Heart right ventricle (tissue), 16 donors: ENCODE measurements around the gene TBC1D2. TPM values are rescaled to one million over a fixed set of nuclear protein-coding genes. Genes with fewer than 3 reads are reported as not detected.

ENCODE experiments used
- ATAC-seq, 8 donors: fragments of 200-7000 bp; cut with Tn5 transposase; one replicate each; pipeline ENCODE4 v1.9.1; 2020; ENCODE audit warnings: mild to moderate bottlenecking in 8 of 8, moderate library complexity in 8 of 8, moderate number of reproducible peaks in 1 of 8
- DNase-seq, 2 donors: peaks; one replicate each; pipeline ENCODE4 v3.0.0-alpha.2; 2020
- H3K27ac ChIP-seq, 10 donors: fragments of 200-600 bp; sonication (generic) in 2 of 10; one replicate each; pipeline versions ENCODE4 v1.5.0 to v1.8.0; 2020 to 2022; ENCODE audit warnings: mild to moderate bottlenecking in 3 of 10
- H3K27me3 ChIP-seq, 7 donors: fragments of 200-600 bp; one replicate each; pipeline ENCODE4 v1.8.0; 2021 to 2022; ENCODE audit warnings: mild to moderate bottlenecking in 2 of 7
- H3K36me3 ChIP-seq, 9 donors: fragments of 200-600 bp; sonication (generic) in 1 of 9; one replicate each; pipeline versions ENCODE4 v1.5.0 to v1.8.0; 2020 to 2022; ENCODE audit warnings: mild to moderate bottlenecking in 2 of 9
- H3K4me1 ChIP-seq, 9 donors: fragments of 200-600 bp; sonication (generic) in 1 of 9; one replicate each; pipeline versions ENCODE4 v1.5.0 to v1.8.0; 2020 to 2022; ENCODE audit warnings: mild to moderate bottlenecking in 4 of 9
- H3K4me3 ChIP-seq, 10 donors: fragments of 200-600 bp; sonication (generic) in 2 of 10; one replicate each; pipeline versions ENCODE4 v1.5.0 to v1.8.0; 2020 to 2022; ENCODE audit warnings: mild to moderate bottlenecking in 7 of 10, moderate library complexity in 2 of 10
- H3K9me3 ChIP-seq, 11 donors: fragments of 200-600 bp in 10 of 11; sonication (generic) in 2 of 11; one replicate each; pipeline versions ENCODE4 v1.5.0 to v1.8.0; 2013 to 2022; ENCODE audit warnings: mild to moderate bottlenecking in 2 of 11, control low read depth in 1 of 11, moderate library complexity in 1 of 11
- CTCF ChIP-seq, 9 donors: fragments of 200-600 bp; sonication (generic) in 2 of 9; IDR thresholded peaks; one replicate each; pipeline versions ENCODE4 v1.5.0 to v1.8.0; 2021 to 2022; ENCODE audit warnings: antibody characterized with exemption in 9 of 9, mild to moderate bottlenecking in 5 of 9, moderate library complexity in 1 of 9
- WGBS, 2 donors: extraction: QIAGEN DNeasy Blood & Tissue Kit; methylation state at CpG; one replicate each; pipeline ENCODE4 v1.1.7; 2013; ENCODE audit warnings: inconsistent platforms in 1 of 2; 5-methylcytosine and 5-hydroxymethylcytosine counted together
- intact Hi-C, 10 donors: fragments of 100-400 bp; cut with DNase I; formaldehyde crosslinking; loops; one replicate each; pipeline versions ENCODE4 v1.11.1 to v1.14.2; 2022
- polyA plus RNA-seq, 2 donors: library from polyadenylated mRNA; stranded (reverse); fragments of 200-250 nt; gene quantifications; one replicate each; pipeline ENCODE4 v1.2.3, GENCODE V29; 2013
- total RNA-seq, 10 donors: library from RNA; stranded (reverse); fragmentation: NEBNext Ultra II Directional in 3 of 10; extraction: Animal tissue kit (Norgen Biotek cat#: 25700) in 3 of 10; gene quantifications; one replicate each; pipeline versions ENCODE4 v1.2.1 to v1.2.4, GENCODE V29; 2021 to 2023
- donor health status: Arrhythmogenic right ventricular cardiomyopathy.
- donor health status: ischemic (EF 13 %, LVEDD 7.1; RV severe dilation, severe dysfunction).
- donor health status: healthy with polysubstance abuse.
- donor health status: DM: no; HTN: yes; CAD: no.
- donor health status: DM: no; HTN: no; CAD: no.
- donor health status: ischemic (EF 25% LVEDD 6.9; RV normal size, moderate dysfunction).
- donor health status: ischemic (EF 25% LVEDD 5.7; RV mildly dilated, moderate dysfunction).
- donor health status: healthy.
- donor health status: DM: yes; HTN: yes; CAD: no.
- donor health status: Ischemic cardiomyopathy.
- donor health status: ischemic (EF 35%, LVEDD 5.7; RV mildly dilated, moderate dysfunction).
- donor health status: nonischemic (EF 11% LVEDD 7.7; RV severe dilation, severe dysfunction).
- donor health status: DM: yes; HTN: yes; CAD: no.
- donor health status: PGD.
- donor health status: ischemic (EF 29% LVEDD 5.4; RV normal size, mild dysfunction).
- donor health status: nonischemic (EF 23%, LVEDD 6.1; RV moderate dilation, normal function).

TBC1D2 gene
- total and polyA plus RNA-seq, 12 donors = 0.49 to 4.3 (median 1.9) TPM

- ATAC-seq (no peak), DNase-seq (no peak)
- no peak for TF ChIP-seq CTCF (IDR thresholded peaks at IDR 0.05)
- peaks cover 0 to 68% (median 0%) of the 10 kb centered on the region in 9 donors for H3K36me3 ChIP-seq
- intact Hi-C loops = loop anchor here in 2 of 10 donors (5.0 kb wide), 2 partner anchors 37 to 397 kb away; partner anchors contain the start of gene TBC1D2 (in 1 of the 2)
- peaks cover 0 to 15% (median 0%) of the 10 kb centered on the region in 9 donors for H3K4me1 ChIP-seq
- 89 to 91% methylated on average over 11 of the region's 11 CpGs for WGBS, 2 donors
- no peaks in the 10 kb centered on the region for H3K9me3 ChIP-seq
- H3K4me3 ChIP-seq = no peak overlapping the region
- H3K27me3 ChIP-seq = no peaks in the 10 kb centered on the region
- H3K27ac ChIP-seq = no peak overlapping the region
These were observed 35.6 kb downstream of the TBC1D2 start for GRCh38 chr9:98219794-98220370.

- Histone ChIP-seq H3K36me3 (peaks cover 0 to 69% (median 0%) of the 10 kb centered on the region in 9 donors), H3K27ac (no peak overlapping the region), H3K4me3 (no peak overlapping the region), H3K27me3 (no peaks in the 10 kb centered on the region), H3K9me3 (no peaks in the 10 kb centered on the region), H3K4me1 (peaks cover 0 to 15% (median 0%) of the 10 kb centered on the region in 9 donors)
- ATAC-seq (no peak), DNase-seq (no peak)
- 93 to 94% methylated on average over 7 of the region's 7 CpGs for WGBS, 2 donors
- intact Hi-C loops = loop anchor here in 1 of 10 donors (5.0 kb wide), 1 partner anchor 38 kb away; the partner anchor contains the start of gene TBC1D2
- TF ChIP-seq CTCF (IDR thresholded peaks at IDR 0.05) = no peak
These were observed 36.1 kb downstream of the TBC1D2 start for GRCh38 chr9:98219364-98219716.

GRCh38 chr9:98218562-98219363 is 36.7 kb downstream of the TBC1D2 start:
- Histone ChIP-seq H3K36me3 (peaks cover 0 to 72% (median 0%) of the 10 kb centered on the region in 9 donors), H3K27me3 (no peaks in the 10 kb centered on the region), H3K4me1 (peaks cover 0 to 15% (median 0%) of the 10 kb centered on the region in 9 donors), H3K9me3 (no peaks in the 10 kb centered on the region), H3K4me3 (no peak overlapping the region), H3K27ac (no peak overlapping the region)
- no peak for TF ChIP-seq CTCF (IDR thresholded peaks at IDR 0.05)
- intact Hi-C loops = loop anchor here in 1 of 10 donors (5.0 kb wide), 1 partner anchor 39 kb away; the partner anchor contains the start of gene TBC1D2
- ATAC-seq (no peak), DNase-seq (no peak)
- WGBS, 2 donors = 94% methylated on average over 11 of the region's 11 CpGs

- DNase-seq = no peak
- Histone ChIP-seq H3K36me3 (peaks cover 0 to 87% (median 4%) of the 10 kb centered on the region in 9 donors), H3K27ac (no peak overlapping the region), H3K9me3 (no peaks in the 10 kb centered on the region), H3K27me3 (no peaks in the 10 kb centered on the region), H3K4me3 (no peak overlapping the region), H3K4me1 (no peaks in the 10 kb centered on the region)
- intact Hi-C loops = loop anchor here in 1 of 10 donors (5.0 kb wide), 1 partner anchor 40 kb away; the partner anchor contains the start of gene TBC1D2
- 96 to 100% methylated on average over 2 of the region's 2 CpGs for WGBS, 2 donors
- no peak for TF ChIP-seq CTCF (IDR thresholded peaks at IDR 0.05)
- no peak for ATAC-seq
These were observed 38.2 kb downstream of the TBC1D2 start for GRCh38 chr9:98217255-98217654.
